Natural killer cell treated with Interleukin-12 subunit alpha and Interleukin-12 subunit beta and Interleukin-15 and Interleukin-18, amount 100 ng/mL, for 72 hours (primary cell): Measurements from ENCODE around the gene SCTR. TPM values are rescaled to one million over a fixed set of nuclear protein-coding genes. Genes with fewer than 3 reads are reported as not detected.

ENCODE experiments used
- ATAC-seq, 2 donors: fragments of 150-1000 bp; cut with Tn5 transposase in 1 of 2; sonication (Bioruptor Pico), chemical (Tn5 transposase) in 1 of 2; 2 replicates each; pipeline ENCODE4 v1.10.0; 2021
- DNase-seq: peaks from one replicate; pipeline ENCODE4 v3.0.0; 2022; ENCODE audit warnings: low spot score
- H3K27ac Mint-ChIP-seq, 2 donors: 1 replicate in 1 of 2; 2 replicates in 1 of 2; pipeline ENCODE4 v1.8.0; 2022; ENCODE audit warnings: mixed read lengths in 2 of 2, mild to moderate bottlenecking in 1 of 2, moderate library complexity in 1 of 2
- H3K27me3 Mint-ChIP-seq, 2 donors: 1 replicate in 1 of 2; 2 replicates in 1 of 2; pipeline ENCODE4 v1.8.0; 2022; ENCODE audit warnings: mixed read lengths in 2 of 2
- H3K36me3 Mint-ChIP-seq: one replicate; pipeline ENCODE4 v1.8.0; 2022; ENCODE audit warnings: mixed read lengths
- H3K4me1 Mint-ChIP-seq, 2 donors: 1 replicate in 1 of 2; 2 replicates in 1 of 2; pipeline ENCODE4 v1.8.0; 2022; ENCODE audit warnings: low read depth in 2 of 2, mixed read lengths in 2 of 2, mild to moderate bottlenecking in 1 of 2
- H3K4me3 Mint-ChIP-seq: one replicate; pipeline ENCODE4 v1.8.0; 2022; ENCODE audit warnings: mixed read lengths
- H3K9me3 Mint-ChIP-seq: 2 replicates; pipeline ENCODE4 v1.8.0; 2022; ENCODE audit warnings: mixed read lengths
- total RNA-seq, 2 donors: library from RNA; stranded (reverse); gene quantifications; one replicate each; pipeline ENCODE4 v1.2.3, GENCODE V29; 2022

Gene SCTR
- total RNA-seq, 2 donors from 2014 or later = not detected

GRCh38 chr2:119435081-119435952 is 89.0 kb downstream of the SCTR start:
- Mint-ChIP-seq H3K4me3 (no peak overlapping the region), H3K9me3 (no peaks in the 10 kb centered on the region), H3K4me1 (no peaks in the 10 kb centered on the region), H3K36me3 (no peaks in the 10 kb centered on the region), H3K27me3 (peaks cover 28 to 36% of the 10 kb centered on the region in 2 donors), H3K27ac (no peak overlapping the region)
- no peak for ATAC-seq
- no peak for DNase-seq

GRCh38 chr2:119434664-119435063 is 89.6 kb downstream of the SCTR start:
- Mint-ChIP-seq H3K27me3 (peaks cover 31 to 43% of the 10 kb centered on the region in 2 donors), H3K9me3 (no peaks in the 10 kb centered on the region), H3K4me1 (no peaks in the 10 kb centered on the region), H3K4me3 (no peak overlapping the region), H3K27ac (no peak overlapping the region), H3K36me3 (no peaks in the 10 kb centered on the region)
- DNase-seq = no peak
- ATAC-seq = no peak

GRCh38 chr2:119433636-119434327 is 90.5 kb downstream of the SCTR start:
- no peaks in the 10 kb centered on the region for H3K36me3 Mint-ChIP-seq
- no peak overlapping the region for H3K4me3 Mint-ChIP-seq
- H3K27me3 Mint-ChIP-seq = peaks cover 35 to 52% of the 10 kb centered on the region in 2 donors
- ATAC-seq = no peak
- DNase-seq = no peak
- no peak overlapping the region for H3K27ac Mint-ChIP-seq
- H3K4me1 Mint-ChIP-seq = no peaks in the 10 kb centered on the region
- H3K9me3 Mint-ChIP-seq = no peaks in the 10 kb centered on the region

DNA sequence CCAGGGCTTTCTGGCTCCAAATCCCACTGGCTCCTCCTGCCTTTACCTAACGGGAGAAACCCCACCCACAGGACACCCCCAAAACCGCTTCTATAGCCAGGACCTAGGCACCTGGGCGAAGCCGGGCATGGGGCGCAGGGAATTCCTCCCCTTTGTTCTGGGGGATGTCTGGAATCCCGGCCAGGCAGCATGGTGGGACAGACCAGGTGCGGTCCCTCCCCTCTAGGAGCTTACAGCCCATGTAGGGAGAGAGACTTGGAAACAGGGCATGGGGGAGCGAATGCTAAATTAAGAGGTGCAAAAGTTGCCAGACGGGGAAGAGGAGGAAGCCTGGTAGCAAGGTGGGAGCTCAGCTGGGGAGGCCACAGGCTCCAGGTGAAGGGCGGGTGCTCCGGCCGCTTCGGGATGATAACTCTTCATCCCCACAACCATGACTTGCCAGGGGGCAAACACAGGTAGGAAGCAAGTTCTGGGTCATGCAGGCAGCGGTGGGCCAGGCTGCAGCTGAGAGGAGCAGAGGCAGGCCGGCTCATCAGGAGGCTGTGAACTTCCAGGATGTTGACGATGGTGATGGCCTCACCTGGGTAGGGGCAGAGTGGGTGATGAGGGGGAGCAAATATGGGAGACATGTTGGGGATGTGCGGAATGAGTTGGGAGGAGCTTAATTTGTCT is 91.3 kb downstream of the SCTR start:
- Mint-ChIP-seq H3K27ac (no peak overlapping the region), H3K36me3 (no peaks in the 10 kb centered on the region), H3K27me3 (peaks cover 40 to 60% of the 10 kb centered on the region in 2 donors)

DNA sequence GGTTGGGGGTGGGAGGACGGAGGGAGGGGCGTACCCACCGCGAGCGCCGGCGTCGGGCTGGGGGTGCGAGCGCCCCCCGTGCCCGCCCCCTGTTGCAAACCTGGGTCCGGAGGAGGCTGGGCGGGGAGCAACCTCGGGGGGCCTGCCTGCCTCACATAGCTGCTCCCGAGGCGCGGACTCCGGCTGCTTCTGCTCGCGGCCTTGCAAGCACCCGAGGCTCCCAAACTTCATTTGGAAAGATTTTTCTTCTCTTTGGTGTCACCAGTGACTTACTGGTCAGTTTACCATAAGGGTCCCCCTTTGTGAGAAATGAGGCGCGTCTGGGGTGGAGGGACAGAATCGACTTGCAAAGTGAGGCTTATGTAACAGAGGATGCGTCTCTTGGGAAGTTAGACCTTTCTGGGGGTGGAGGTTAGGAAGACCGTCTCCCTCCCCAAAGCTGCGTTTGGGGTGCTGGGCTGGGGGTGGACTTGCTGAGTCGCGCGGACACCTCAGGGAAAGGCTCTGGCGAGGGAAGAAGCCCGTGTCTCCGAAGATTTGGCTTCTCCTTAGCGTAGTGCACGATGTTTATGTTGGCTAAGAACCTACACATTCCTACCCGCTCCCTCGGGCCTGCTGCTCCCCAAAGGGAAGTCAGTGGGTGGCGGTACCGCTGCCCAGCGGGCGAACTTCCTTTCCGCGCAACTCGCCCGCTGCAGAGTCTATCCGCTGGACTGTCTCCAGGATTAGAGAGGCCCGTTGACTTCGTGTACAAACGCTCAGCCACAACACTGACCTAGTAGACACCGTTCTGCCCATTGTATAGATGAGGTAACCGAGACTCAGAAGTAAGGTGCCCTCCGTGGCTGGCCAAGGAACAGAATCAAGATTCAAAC is 92.1 kb downstream of the SCTR start:
- Mint-ChIP-seq H3K27me3 (peaks cover 47 to 68% of the 10 kb centered on the region in 2 donors), H3K27ac (no peak overlapping the region), H3K4me1 (no peaks in the 10 kb centered on the region), H3K9me3 (no peaks in the 10 kb centered on the region), H3K4me3 (peak overlapping the region; percentile 42), H3K36me3 (no peaks in the 10 kb centered on the region)
- ATAC-seq = no peak
- no peak for DNase-seq

More for the DNA sequence above, 91.3 kb downstream of the SCTR start:
- DNase-seq = no peak
- Mint-ChIP-seq H3K4me1 (no peaks in the 10 kb centered on the region), H3K9me3 (no peaks in the 10 kb centered on the region), H3K4me3 (no peak overlapping the region)
- no peak for ATAC-seq

DNA sequence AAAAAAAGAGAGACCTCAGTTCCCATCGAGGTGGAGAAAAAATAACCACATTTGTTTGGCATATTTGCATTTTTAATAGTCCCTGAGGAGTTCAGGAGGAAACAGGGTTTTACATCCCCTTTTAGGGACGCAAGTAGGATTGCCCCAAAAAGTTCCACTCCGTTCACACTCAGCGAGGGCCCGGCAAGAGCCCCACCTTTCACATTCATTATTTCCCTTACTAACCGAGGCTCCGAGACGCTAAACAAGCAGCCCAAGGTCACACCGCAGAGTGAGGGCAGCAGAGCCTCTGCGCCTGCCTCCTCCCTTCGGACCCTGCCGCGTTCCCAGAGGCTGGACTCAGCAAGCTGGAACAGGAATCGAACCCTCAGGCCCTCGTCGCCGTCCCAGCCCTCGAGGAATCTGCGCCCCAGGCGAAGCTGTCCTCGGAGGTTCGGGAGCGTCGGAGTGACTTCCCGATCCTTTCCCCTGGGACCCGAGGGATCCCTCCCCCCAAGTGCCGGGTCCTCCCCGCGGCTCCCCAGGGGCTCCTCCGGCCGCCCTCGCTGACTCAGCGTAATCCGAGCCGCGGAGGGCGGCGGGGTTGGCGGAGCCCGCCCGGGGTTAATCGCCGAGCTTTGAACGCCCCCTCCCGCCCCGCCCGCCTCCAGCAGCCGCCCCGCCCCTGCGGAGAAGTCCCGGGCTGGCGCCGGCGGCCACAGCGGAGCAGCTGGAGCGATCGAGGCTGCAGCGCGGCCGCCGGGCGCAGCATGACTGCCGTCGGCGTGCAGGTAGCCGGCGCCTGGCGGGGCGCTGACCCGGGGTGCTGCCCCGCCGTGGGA is 92.9 kb downstream of the SCTR start, which contains the start of gene TMEM37:
Gene TMEM37 (plus strand): TSS at position 700 of the 821 bp plus-strand sequence. CDS start 50 bp downstream, at position 750.
- ATAC-seq (peak in 1 of 2 donors; percentile 32), DNase-seq (no peak)
- peaks cover 53 to 76% of the 10 kb centered on the region in 2 donors for H3K27me3 Mint-ChIP-seq
- no peaks in the 10 kb centered on the region for H3K36me3 Mint-ChIP-seq
- peak within 1 kb of the TSS; percentile 42 for H3K4me3 Mint-ChIP-seq
- H3K4me1 Mint-ChIP-seq = no peaks in the 10 kb centered on the region
- H3K9me3 Mint-ChIP-seq = no peaks in the 10 kb centered on the region
- no peak within 1 kb of the TSS for H3K27ac Mint-ChIP-seq

- H3K27ac Mint-ChIP-seq = no peak overlapping the region
- H3K4me1 Mint-ChIP-seq = no peaks in the 10 kb centered on the region
- H3K27me3 Mint-ChIP-seq = peaks cover 52 to 70% of the 10 kb centered on the region in 2 donors
- no peaks in the 10 kb centered on the region for H3K36me3 Mint-ChIP-seq
- no peak overlapping the region for H3K4me3 Mint-ChIP-seq
- no peaks in the 10 kb centered on the region for H3K9me3 Mint-ChIP-seq
- peak in 1 of 2 donors; percentile 11 for ATAC-seq
- no peak for DNase-seq
Measured at GRCh38 chr2:119430023-119430498, 94.2 kb downstream of the SCTR start.

DNA sequence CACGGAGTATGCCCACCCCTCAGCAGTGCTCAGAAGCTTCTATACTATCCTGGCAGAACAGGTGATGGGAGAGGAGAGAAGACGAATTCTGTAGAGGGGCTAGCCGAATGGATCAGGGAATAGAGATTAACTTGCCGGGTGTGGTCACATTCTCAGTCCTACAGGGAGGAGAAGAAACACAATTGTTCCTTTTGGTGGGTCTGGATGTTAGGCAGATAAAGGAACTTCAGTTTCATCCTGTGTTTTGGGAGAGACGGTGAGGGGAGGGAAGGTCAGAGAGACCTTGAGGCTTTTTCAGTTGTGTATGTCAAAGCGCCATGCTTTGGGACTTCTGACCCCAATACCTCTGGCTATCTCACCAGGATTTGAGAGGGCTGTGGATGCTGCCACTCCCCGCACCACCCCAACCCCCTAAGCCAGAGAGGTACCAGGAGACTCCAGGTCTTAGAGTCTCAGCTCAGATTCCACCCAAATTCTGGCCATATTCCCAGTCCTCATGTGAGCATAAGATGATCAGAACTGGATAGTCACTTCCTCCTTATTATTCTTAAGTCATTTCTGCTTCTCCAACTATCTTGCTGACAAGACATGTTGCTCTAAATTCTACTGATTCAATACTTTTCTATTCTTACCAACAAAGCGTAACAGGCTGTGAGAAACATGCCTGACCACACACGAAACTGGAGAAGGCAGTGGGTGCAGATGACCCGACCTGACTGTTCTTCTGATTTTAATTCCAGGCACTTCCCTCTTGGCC is 94.9 kb downstream of the SCTR start:
- Mint-ChIP-seq H3K27ac (no peak overlapping the region), H3K4me3 (no peak overlapping the region), H3K4me1 (no peaks in the 10 kb centered on the region), H3K27me3 (peaks cover 54 to 70% of the 10 kb centered on the region in 2 donors), H3K36me3 (no peaks in the 10 kb centered on the region), H3K9me3 (no peaks in the 10 kb centered on the region)
- ATAC-seq = no peak
- DNase-seq = no peak

GRCh38 chr2:119428488-119429224 is 95.6 kb downstream of the SCTR start:
- Mint-ChIP-seq H3K27me3 (peaks cover 53 to 67% of the 10 kb centered on the region in 2 donors), H3K36me3 (no peaks in the 10 kb centered on the region), H3K4me3 (no peak overlapping the region), H3K9me3 (no peaks in the 10 kb centered on the region), H3K4me1 (no peaks in the 10 kb centered on the region), H3K27ac (no peak overlapping the region)
- ATAC-seq = no peak
- no peak for DNase-seq

DNA sequence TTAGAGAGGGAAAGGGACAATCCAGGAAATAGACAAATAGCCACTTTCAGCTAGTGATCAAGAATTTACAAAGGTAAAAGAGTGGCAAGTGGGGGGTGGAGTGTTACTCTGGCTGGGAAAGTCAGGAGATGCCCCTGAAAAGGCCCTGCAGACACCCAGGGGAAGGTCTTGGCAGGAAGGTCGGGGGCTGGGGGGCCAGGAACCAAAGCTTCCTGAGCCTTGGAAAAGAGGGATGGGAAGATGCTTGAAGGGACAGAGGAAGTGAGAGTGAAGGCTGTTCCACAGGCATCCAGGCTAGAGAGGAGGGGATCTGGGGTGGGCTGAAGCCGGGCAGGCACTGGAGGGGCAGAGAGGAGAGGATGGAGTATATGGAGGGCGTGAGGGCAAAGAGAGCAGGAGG is 96.5 kb downstream of the SCTR start:
- ATAC-seq (no peak), DNase-seq (no peak)
- Mint-ChIP-seq H3K36me3 (no peaks in the 10 kb centered on the region), H3K4me1 (no peaks in the 10 kb centered on the region), H3K27me3 (peaks cover 52 to 59% of the 10 kb centered on the region in 2 donors), H3K27ac (no peak overlapping the region), H3K9me3 (no peaks in the 10 kb centered on the region), H3K4me3 (no peak overlapping the region)

DNA sequence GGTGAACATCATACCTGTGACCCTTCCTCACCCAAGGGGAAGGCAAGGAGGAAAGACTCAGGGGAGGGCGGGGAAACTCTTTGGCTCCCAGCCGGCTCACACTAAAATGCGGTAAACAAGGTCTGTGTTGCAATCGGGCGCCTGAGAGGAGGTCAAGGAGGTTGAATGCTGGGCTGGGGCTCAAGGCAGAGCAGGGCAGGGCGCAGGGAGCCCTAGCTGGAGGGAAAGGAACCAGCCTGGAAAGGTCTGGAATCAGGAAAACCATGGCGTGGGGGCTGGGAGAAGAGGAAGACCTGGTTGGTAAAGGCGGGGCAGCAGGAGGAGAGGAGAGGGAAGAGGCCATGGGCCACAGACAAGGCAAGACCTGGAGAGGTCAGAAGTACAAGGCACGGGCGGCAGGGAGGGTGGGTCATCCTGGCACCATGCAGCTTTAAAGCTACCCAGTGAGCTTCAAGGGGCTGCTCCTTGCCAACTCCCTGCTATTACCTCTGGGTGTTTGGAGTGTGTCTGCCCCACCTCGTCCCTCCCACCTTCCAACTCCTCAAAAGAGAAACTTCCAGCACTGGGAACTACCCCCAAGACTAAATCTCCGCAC is 97.4 kb downstream of the SCTR start:
- no peak overlapping the region for H3K4me3 Mint-ChIP-seq
- H3K4me1 Mint-ChIP-seq = no peaks in the 10 kb centered on the region
- no peaks in the 10 kb centered on the region for H3K9me3 Mint-ChIP-seq
- H3K27me3 Mint-ChIP-seq = peaks cover 51 to 57% of the 10 kb centered on the region in 2 donors
- DNase-seq (no peak), ATAC-seq (no peak)
- no peak overlapping the region for H3K27ac Mint-ChIP-seq
- H3K36me3 Mint-ChIP-seq = no peaks in the 10 kb centered on the region
